NCI-H2107 treated with DMSO at 0.1 percent for 48 hours (cell line): Measurements from ENCODE around the gene TMEM81.

Experiments
- DNase-seq: peaks from one replicate; lab custom pipeline; 2025; ENCODE audit not compliant: unreplicated experiment; lab: John Stamatoyannopoulos, UW

Gene TMEM81

DNA sequence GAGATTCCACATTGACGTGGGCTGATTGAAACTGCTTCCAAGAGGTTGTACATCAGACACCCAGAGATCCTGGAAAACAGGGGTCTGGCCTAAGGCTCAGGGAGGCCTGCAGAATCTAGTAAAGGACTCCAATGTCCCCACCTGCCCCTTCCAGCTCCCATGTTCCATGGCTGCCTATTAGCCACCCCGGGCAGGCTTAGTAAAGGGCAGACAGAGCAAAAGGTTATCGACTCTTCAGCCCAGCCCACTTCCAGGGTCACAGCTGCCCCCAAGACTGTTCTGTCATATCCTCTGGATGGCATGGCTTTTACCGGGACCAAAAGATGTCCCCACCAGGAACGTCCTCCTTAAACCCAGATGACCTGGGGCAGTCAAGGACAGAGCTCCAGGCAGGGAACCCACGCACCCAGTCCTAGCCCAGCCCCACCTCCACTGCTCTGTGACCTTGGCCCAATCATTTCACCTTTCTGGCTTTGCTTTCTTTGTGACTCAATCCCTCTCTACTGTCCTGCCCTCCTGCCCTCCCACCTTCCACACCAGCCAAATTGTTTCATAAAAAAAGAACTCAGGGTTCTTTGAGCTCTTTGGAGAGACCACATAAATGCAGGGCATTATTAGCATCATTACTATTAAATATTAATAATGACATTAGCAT, 46.0 kb downstream of the TMEM81 start:
- no peak for DNase-seq

DNA sequence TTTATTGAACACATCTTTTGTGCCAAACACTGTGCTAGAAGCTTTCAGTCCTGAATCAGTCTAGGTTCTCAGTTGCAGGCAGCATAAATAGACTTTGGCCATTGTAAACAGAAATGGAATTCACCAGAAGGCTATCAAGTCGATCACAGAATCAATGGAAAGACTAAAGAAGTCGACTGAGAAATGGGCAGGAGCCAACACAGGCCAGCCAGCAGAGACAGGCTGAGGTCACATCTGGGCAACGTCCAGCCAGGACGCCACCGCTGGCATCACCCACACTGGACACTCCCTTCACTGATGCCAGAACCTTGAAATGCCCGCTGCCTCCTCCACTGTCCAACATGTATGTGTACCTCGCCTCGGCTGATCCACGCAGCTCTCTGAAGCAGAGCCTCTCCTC, 46.7 kb downstream of the TMEM81 start:
- no peak for DNase-seq
